ENCODE results near the gene TXNRD2.
"Not testable (repeated sequence)": the region's sequence is repeated elsewhere in the genome, so short reads cannot be mapped to it uniquely, and the experiment has no call there.

TXNRD2 gene

GRCh38 chr22:19910180-19910744 lies 31.4 kb downstream of the TXNRD2 start:
- H3K27ac ChIP-seq (ENCODE audit: insufficient read depth, low read depth, low read length, poor library complexity, severe bottlenecking): no peak overlapping the region
- H3K4me1 ChIP-seq (ENCODE audit: control insufficient read depth, insufficient read depth, low read length): no peaks in the 10 kb centered on the region
- 43 to 50% methylated on average over 4 of the region's 4 CpGs for WGBS, 2 experiments
- no peak overlapping the region for H3K4me3 ChIP-seq (ENCODE audit: insufficient read depth, low read depth, low read length)
- no peaks in the 10 kb centered on the region for H3K9me3 ChIP-seq (ENCODE audit: control insufficient read depth, low read length)
- H3K36me3 ChIP-seq (ENCODE audit: control insufficient read depth, insufficient read depth, low read length): no peaks in the 10 kb centered on the region
- no peaks in the 10 kb centered on the region for H3K27me3 ChIP-seq (ENCODE audit: control insufficient read depth, insufficient read depth, low read length, poor library complexity, severe bottlenecking)

- Histone ChIP-seq H3K27ac (ENCODE audit: insufficient read depth, low read depth, low read length, poor library complexity, severe bottlenecking) (no peak overlapping the region), H3K36me3 (ENCODE audit: control insufficient read depth, insufficient read depth, low read length) (no peaks in the 10 kb centered on the region), H3K4me3 (ENCODE audit: insufficient read depth, low read depth, low read length) (no peak overlapping the region), H3K4me1 (ENCODE audit: control insufficient read depth, insufficient read depth, low read length) (no peaks in the 10 kb centered on the region), H3K9me3 (ENCODE audit: control insufficient read depth, low read length) (no peaks in the 10 kb centered on the region), H3K27me3 (ENCODE audit: control insufficient read depth, insufficient read depth, low read length, poor library complexity, severe bottlenecking) (no peaks in the 10 kb centered on the region)
- WGBS, 2 experiments: 36 to 37% methylated on average over 6 of the region's 6 CpGs
Measured at GRCh38 chr22:19909350-19910179, 32.1 kb downstream of the TXNRD2 start.

DNA sequence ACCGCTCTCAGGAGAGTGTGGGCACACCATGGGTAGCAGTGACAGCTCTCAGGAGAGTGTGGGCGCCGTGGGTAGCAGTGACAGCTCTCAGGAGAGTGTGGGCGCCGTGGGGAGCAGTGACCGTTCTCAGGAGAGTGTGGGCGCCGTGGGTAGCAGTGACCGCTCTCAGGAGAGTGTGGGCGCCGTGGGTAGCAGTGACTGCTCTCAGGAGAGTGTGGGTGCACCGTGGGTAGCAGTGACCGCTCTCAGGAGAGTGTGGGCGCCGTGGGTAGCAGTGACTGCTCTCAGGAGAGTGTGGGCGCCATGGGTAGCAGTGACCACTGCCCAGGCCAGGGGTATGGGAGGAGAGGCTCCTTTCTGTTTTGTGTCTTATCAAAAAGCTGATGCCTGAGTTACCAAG lies 33.7 kb downstream of the TXNRD2 start:
- H3K9me3 ChIP-seq (ENCODE audit: control insufficient read depth, low read length); H3K27ac ChIP-seq (ENCODE audit: insufficient read depth, low read depth, low read length, poor library complexity, severe bottlenecking); H3K4me3 ChIP-seq (ENCODE audit: insufficient read depth, low read depth, low read length); H3K36me3 ChIP-seq (ENCODE audit: control insufficient read depth, insufficient read depth, low read length); H3K27me3 ChIP-seq (ENCODE audit: control insufficient read depth, insufficient read depth, low read length, poor library complexity, severe bottlenecking): not testable (repeated sequence)
- WGBS, 2 experiments: 86 to 91% methylated on average over 15 to 16 of the region's 16 CpGs
- H3K4me1 ChIP-seq (ENCODE audit: control insufficient read depth, insufficient read depth, low read length): peaks cover 10% of the 10 kb centered on the region

- H3K27me3 ChIP-seq (ENCODE audit: control insufficient read depth, insufficient read depth, low read length, poor library complexity, severe bottlenecking); H3K4me3 ChIP-seq (ENCODE audit: insufficient read depth, low read depth, low read length); H3K27ac ChIP-seq (ENCODE audit: insufficient read depth, low read depth, low read length, poor library complexity, severe bottlenecking); H3K36me3 ChIP-seq (ENCODE audit: control insufficient read depth, insufficient read depth, low read length); H3K9me3 ChIP-seq (ENCODE audit: control insufficient read depth, low read length): not testable (repeated sequence)
- H3K4me1 ChIP-seq (ENCODE audit: control insufficient read depth, insufficient read depth, low read length): peaks cover 19% of the 10 kb centered on the region
- WGBS, 2 experiments: 90 to 91% methylated on average over 25 of the region's 25 CpGs
Measured at GRCh38 chr22:19906864-19907263, 34.8 kb downstream of the TXNRD2 start.

- 90% methylated on average over 21 to 22 of the region's 22 CpGs for WGBS, 2 experiments
- Histone ChIP-seq H3K27ac (ENCODE audit: insufficient read depth, low read depth, low read length, poor library complexity, severe bottlenecking) (no peak overlapping the region), H3K9me3 (ENCODE audit: control insufficient read depth, low read length) (no peaks in the 10 kb centered on the region), H3K4me1 (ENCODE audit: control insufficient read depth, insufficient read depth, low read length) (peaks cover 19% of the 10 kb centered on the region), H3K27me3 (ENCODE audit: control insufficient read depth, insufficient read depth, low read length, poor library complexity, severe bottlenecking) (no peaks in the 10 kb centered on the region), H3K36me3 (ENCODE audit: control insufficient read depth, insufficient read depth, low read length) (no peaks in the 10 kb centered on the region), H3K4me3 (ENCODE audit: insufficient read depth, low read depth, low read length) (no peak overlapping the region)
Measured at GRCh38 chr22:19905347-19906276, 36.0 kb downstream of the TXNRD2 start.

GRCh38 chr22:19904935-19905334 lies 36.7 kb downstream of the TXNRD2 start:
- H3K27me3 ChIP-seq (ENCODE audit: control insufficient read depth, insufficient read depth, low read length, poor library complexity, severe bottlenecking): no peaks in the 10 kb centered on the region
- 92 to 95% methylated on average over 7 of the region's 7 CpGs for WGBS, 2 experiments
- H3K36me3 ChIP-seq (ENCODE audit: control insufficient read depth, insufficient read depth, low read length): no peaks in the 10 kb centered on the region
- H3K27ac ChIP-seq (ENCODE audit: insufficient read depth, low read depth, low read length, poor library complexity, severe bottlenecking): no peak overlapping the region
- no peak overlapping the region for H3K4me3 ChIP-seq (ENCODE audit: insufficient read depth, low read depth, low read length)
- peaks cover 19% of the 10 kb centered on the region for H3K4me1 ChIP-seq (ENCODE audit: control insufficient read depth, insufficient read depth, low read length)
- H3K9me3 ChIP-seq (ENCODE audit: control insufficient read depth, low read length): no peaks in the 10 kb centered on the region

- no peak overlapping the region for H3K4me3 ChIP-seq (ENCODE audit: insufficient read depth, low read depth, low read length)
- H3K27me3 ChIP-seq (ENCODE audit: control insufficient read depth, insufficient read depth, low read length, poor library complexity, severe bottlenecking): no peaks in the 10 kb centered on the region
- no peaks in the 10 kb centered on the region for H3K9me3 ChIP-seq (ENCODE audit: control insufficient read depth, low read length)
- H3K27ac ChIP-seq (ENCODE audit: insufficient read depth, low read depth, low read length, poor library complexity, severe bottlenecking): no peak overlapping the region
- WGBS, 2 experiments: 83% methylated on average over 16 of the region's 16 CpGs
- H3K36me3 ChIP-seq (ENCODE audit: control insufficient read depth, insufficient read depth, low read length): no peaks in the 10 kb centered on the region
- peaks cover 19% of the 10 kb centered on the region for H3K4me1 ChIP-seq (ENCODE audit: control insufficient read depth, insufficient read depth, low read length)
Measured at GRCh38 chr22:19904174-19904856, 37.3 kb downstream of the TXNRD2 start.

DNA sequence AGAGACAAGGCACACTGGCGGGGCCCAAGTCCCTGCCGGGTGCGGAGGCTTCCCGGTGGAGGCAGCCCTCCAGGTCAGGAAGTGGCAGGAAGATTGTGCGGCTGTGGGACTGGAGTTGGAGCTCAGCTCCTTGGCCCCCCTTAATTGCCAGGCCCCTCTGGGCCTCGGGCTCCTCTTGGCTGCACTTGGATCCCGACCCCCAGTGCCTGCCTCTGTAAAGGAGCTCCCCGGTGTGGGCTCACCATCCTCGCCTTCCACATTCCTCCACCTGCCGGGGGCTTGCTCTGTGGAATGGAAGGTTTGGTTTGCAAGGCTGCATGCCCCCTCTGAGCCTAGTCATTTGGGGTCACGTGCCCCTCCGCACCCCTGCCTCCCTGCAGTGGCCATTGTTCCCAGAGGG lies 38.1 kb downstream of the TXNRD2 start:
- H3K9me3 ChIP-seq (ENCODE audit: control insufficient read depth, low read length): no peaks in the 10 kb centered on the region

GRCh38 chr22:19903031-19903430 lies 38.6 kb downstream of the TXNRD2 start:
- H3K27me3 ChIP-seq (ENCODE audit: control insufficient read depth, insufficient read depth, low read length, poor library complexity, severe bottlenecking): no peaks in the 10 kb centered on the region
- H3K4me1 ChIP-seq (ENCODE audit: control insufficient read depth, insufficient read depth, low read length): peaks cover 19% of the 10 kb centered on the region
- no peaks in the 10 kb centered on the region for H3K36me3 ChIP-seq (ENCODE audit: control insufficient read depth, insufficient read depth, low read length)
- no peaks in the 10 kb centered on the region for H3K9me3 ChIP-seq (ENCODE audit: control insufficient read depth, low read length)
- 58 to 62% methylated on average over 9 of the region's 9 CpGs for WGBS, 2 experiments
- no peak overlapping the region for H3K4me3 ChIP-seq (ENCODE audit: insufficient read depth, low read depth, low read length)
- H3K27ac ChIP-seq (ENCODE audit: insufficient read depth, low read depth, low read length, poor library complexity, severe bottlenecking): no peak overlapping the region

More for the DNA sequence above, 38.1 kb downstream of the TXNRD2 start:
- Histone ChIP-seq H3K4me1 (ENCODE audit: control insufficient read depth, insufficient read depth, low read length) (peaks cover 19% of the 10 kb centered on the region), H3K27ac (ENCODE audit: insufficient read depth, low read depth, low read length, poor library complexity, severe bottlenecking) (no peak overlapping the region), H3K36me3 (ENCODE audit: control insufficient read depth, insufficient read depth, low read length) (no peaks in the 10 kb centered on the region), H3K4me3 (ENCODE audit: insufficient read depth, low read depth, low read length) (no peak overlapping the region), H3K27me3 (ENCODE audit: control insufficient read depth, insufficient read depth, low read length, poor library complexity, severe bottlenecking) (no peaks in the 10 kb centered on the region)
- WGBS, 2 experiments: 61 to 65% methylated on average over 12 of the region's 12 CpGs
